Measurements from ENCODE around the gene OR51B5. TPM values are rescaled to one million over a fixed set of nuclear protein-coding genes. Genes with fewer than 3 reads are reported as not detected.
A peak's percentile ranks its signal among the peaks of the same experiment; 100 is the strongest.

OR51B5 gene
- total RNA-seq, 1 experiment from 2014 or later: 1.7 TPM

GRCh38 chr11:5369789-5370188 lies 26.5 kb upstream of the OR51B5 start:
- intact Hi-C loops (cut with micrococcal nuclease): no loop called here
- Histone ChIP-seq H2AFZ (ENCODE audit: low read length) (no peak overlapping the region), H3K36me3 (ENCODE audit: low read depth, low read length) (no peaks in the 10 kb centered on the region), H4K20me1 (ENCODE audit: low read length) (no peaks in the 10 kb centered on the region), H3K4me3 (ENCODE audit: low read length) (no peak overlapping the region), H3K9ac (ENCODE audit: low read length) (no peak overlapping the region), H3K4me1 (ENCODE audit: insufficient read depth, low read length) (no peaks in the 10 kb centered on the region), H3K4me2 (ENCODE audit: low read length) (no peak overlapping the region), H3K9me3 (ENCODE audit: low read length) (no peaks in the 10 kb centered on the region), H3K27ac (ENCODE audit: low read length) (no peak overlapping the region), H3K27me3 (ENCODE audit: low read length) (no peaks in the 10 kb centered on the region), H3K9me2 (replicated peaks; ENCODE audit: low read length) (no peaks in the 10 kb centered on the region), H3K79me2 (ENCODE audit: low read length) (no peaks in the 10 kb centered on the region), H3F3A (ENCODE audit: low read length, unreplicated experiment) (no peaks in the 10 kb centered on the region)
- BruUV-seq (replicated peaks): no TSS peak
- peak; percentile 4 for DNase-seq
- ChIA-PET POLR2A (ENCODE audit: unreplicated experiment) (no interaction called here), CTCF (no interaction called here)
- no peak for TF ChIP-seq EZH2 (IDR thresholded peaks at IDR 0.05; ENCODE audit: low read length, unreplicated experiment)
- TF ChIP-seq EZH2phosphoT487 (IDR thresholded peaks at IDR 0.05; ENCODE audit: borderline replicate concordance, low read length): no peak
- peak; percentile 22; the same call in 1 of the 2 replicates for TF ChIP-seq CTCF (conservative IDR thresholded peaks at IDR 0.05; ENCODE audit: low read depth, low read length)
- no peak for ATAC-seq

GRCh38 chr11:5368502-5369043 lies 25.2 kb upstream of the OR51B5 start:
- no peak overlapping the region for H3K9ac ChIP-seq (ENCODE audit: low read length)
- H3K27ac ChIP-seq (ENCODE audit: low read length): no peak overlapping the region
- no peaks in the 10 kb centered on the region for H3K27me3 ChIP-seq (ENCODE audit: low read length)
- H3F3A ChIP-seq (ENCODE audit: low read length, unreplicated experiment): no peaks in the 10 kb centered on the region
- ATAC-seq (no peak), DNase-seq (no peak)
- no peaks in the 10 kb centered on the region for H3K36me3 ChIP-seq (ENCODE audit: low read depth, low read length)
- H3K9me3 ChIP-seq (ENCODE audit: low read length): no peaks in the 10 kb centered on the region
- TF ChIP-seq EZH2 (IDR thresholded peaks at IDR 0.05; ENCODE audit: low read length, unreplicated experiment) (no peak), EZH2phosphoT487 (IDR thresholded peaks at IDR 0.05; ENCODE audit: borderline replicate concordance, low read length) (no peak), CTCF (conservative IDR thresholded peaks at IDR 0.05; ENCODE audit: low read depth, low read length) (no peak)
- intact Hi-C loops (cut with micrococcal nuclease): no loop called here
- H3K4me1 ChIP-seq (ENCODE audit: insufficient read depth, low read length): no peaks in the 10 kb centered on the region
- H3K79me2 ChIP-seq (ENCODE audit: low read length): no peaks in the 10 kb centered on the region
- CTCF ChIA-PET: no interaction called here
- H4K20me1 ChIP-seq (ENCODE audit: low read length): no peaks in the 10 kb centered on the region
- H3K4me2 ChIP-seq (ENCODE audit: low read length): no peak overlapping the region
- no peak overlapping the region for H2AFZ ChIP-seq (ENCODE audit: low read length)
- no peaks in the 10 kb centered on the region for H3K9me2 ChIP-seq (replicated peaks; ENCODE audit: low read length)
- H3K4me3 ChIP-seq (ENCODE audit: low read length): no peak overlapping the region
- POLR2A ChIA-PET (ENCODE audit: unreplicated experiment): no interaction called here
- no TSS peak for BruUV-seq (replicated peaks)

- Histone ChIP-seq H3F3A (ENCODE audit: low read length, unreplicated experiment) (no peaks in the 10 kb centered on the region), H2AFZ (ENCODE audit: low read length) (no peak overlapping the region), H3K79me2 (ENCODE audit: low read length) (no peaks in the 10 kb centered on the region), H3K4me2 (ENCODE audit: low read length) (no peak overlapping the region), H3K27ac (ENCODE audit: low read length) (no peak overlapping the region), H3K36me3 (ENCODE audit: low read depth, low read length) (no peaks in the 10 kb centered on the region), H3K9me2 (replicated peaks; ENCODE audit: low read length) (no peaks in the 10 kb centered on the region), H3K9me3 (ENCODE audit: low read length) (no peaks in the 10 kb centered on the region), H4K20me1 (ENCODE audit: low read length) (no peaks in the 10 kb centered on the region), H3K27me3 (ENCODE audit: low read length) (no peaks in the 10 kb centered on the region), H3K4me1 (ENCODE audit: insufficient read depth, low read length) (no peaks in the 10 kb centered on the region), H3K4me3 (ENCODE audit: low read length) (no peak overlapping the region), H3K9ac (ENCODE audit: low read length) (no peak overlapping the region)
- DNase-seq (no peak), ATAC-seq (no peak)
- CTCF ChIA-PET: no interaction called here
- POLR2A ChIA-PET (ENCODE audit: unreplicated experiment): no interaction called here
- TF ChIP-seq CTCF (conservative IDR thresholded peaks at IDR 0.05; ENCODE audit: low read depth, low read length) (no peak), EZH2 (IDR thresholded peaks at IDR 0.05; ENCODE audit: low read length, unreplicated experiment) (no peak), EZH2phosphoT487 (IDR thresholded peaks at IDR 0.05; ENCODE audit: borderline replicate concordance, low read length) (no peak)
- intact Hi-C loops (cut with micrococcal nuclease): no loop called here
- BruUV-seq (replicated peaks): no TSS peak
Measured at GRCh38 chr11:5367448-5368074, 24.2 kb upstream of the OR51B5 start.

Data from PC-3 (cell line).